SH-SY5Y (cell line): ENCODE measurements around the gene TPRA1.

Source experiments
- GATA2 ChIP-seq: IDR thresholded peaks from 2 replicates; pipeline ENCODE4 v1.6.1; 2011; ENCODE audit warnings: mild to moderate bottlenecking, low read depth, low read length
- GATA3 ChIP-seq: IDR thresholded peaks from 2 replicates; pipeline ENCODE4 v1.6.1; 2011; ENCODE audit warnings: low read depth, mild to moderate bottlenecking, low read length, moderate library complexity

GRCh38 chr3:127573401-127573800 is 17.1 kb downstream of the TPRA1 start:
- TF ChIP-seq GATA2 (no peak), GATA3 (no peak)
